KMS-11 (cell line): ENCODE results near the gene CASP7.

Experiments
- H2AFZ ChIP-seq: fragments of 200-600 bp; sonication (generic); 2 replicates; pipeline ENCODE4 v1.6.1; 2016; ENCODE audit warnings: antibody characterized with exemption, mixed run types, low read depth
- H3K27ac ChIP-seq: fragments of 200-600 bp; sonication (generic); 2 replicates; pipeline ENCODE4 v1.6.1; 2016; ENCODE audit warnings: mild to moderate bottlenecking, mixed run types
- H3K27me3 ChIP-seq: fragments of 200-600 bp; sonication (generic); 2 replicates; pipeline ENCODE4 v1.6.1; 2017; ENCODE audit warnings: mild to moderate bottlenecking, low read depth, mixed run types, moderate library complexity; ENCODE audit not compliant: insufficient read depth
- H3K36me3 ChIP-seq: fragments of 200-600 bp; sonication (generic); 2 replicates; pipeline ENCODE4 v1.6.1; 2017; ENCODE audit warnings: mild to moderate bottlenecking, mixed run types; ENCODE audit not compliant: insufficient read depth
- H3K4me1 ChIP-seq: fragments of 200-600 bp; sonication (generic); 2 replicates; pipeline ENCODE4 v1.6.1; 2016; ENCODE audit warnings: mild to moderate bottlenecking, low read depth, mixed run types; ENCODE audit not compliant: poor library complexity, severe bottlenecking
- H3K4me2 ChIP-seq: fragments of 200-600 bp; sonication (generic); 2 replicates; pipeline ENCODE4 v1.7.0; 2016; ENCODE audit warnings: mild to moderate bottlenecking, mixed run types
- H3K4me3 ChIP-seq: fragments of 200-600 bp; sonication (generic); IDR thresholded peaks from 2 replicates; pipeline ENCODE4 v1.6.1; 2017; ENCODE audit warnings: low read depth, low read length, mixed read lengths; ENCODE audit not compliant: insufficient read depth
- H3K79me2 ChIP-seq: fragments of 200-600 bp; sonication (generic); 2 replicates; pipeline ENCODE4 v1.6.1; 2016; ENCODE audit warnings: low read depth, mixed run types; ENCODE audit not compliant: insufficient read depth
- H3K9ac ChIP-seq: fragments of 200-600 bp; sonication (generic); 2 replicates; pipeline ENCODE4 v1.6.1; 2016; ENCODE audit warnings: mild to moderate bottlenecking, mixed run types
- H4K20me1 ChIP-seq: fragments of 200-600 bp; sonication (generic); 2 replicates; pipeline ENCODE4 v1.6.1; 2016; ENCODE audit warnings: mild to moderate bottlenecking, mixed run types; ENCODE audit not compliant: insufficient read depth
- CTCF ChIP-seq: fragments of 200-600 bp; sonication (generic); conservative IDR thresholded peaks from 2 replicates; pipeline ENCODE4 v1.6.1; 2017; ENCODE audit warnings: low read depth, mild to moderate bottlenecking, antibody characterized with exemption, low read length, moderate library complexity, mixed read lengths

The CASP7 gene

GRCh38 chr10:113733635-113734034 lies 53.9 kb downstream of the CASP7 start:
- Histone ChIP-seq H3K4me2 (no peak overlapping the region), H3K9ac (no peak overlapping the region), H3K4me1 (peaks cover 29% of the 10 kb centered on the region), H4K20me1 (no peaks in the 10 kb centered on the region), H3K79me2 (no peaks in the 10 kb centered on the region), H2AFZ (no peak overlapping the region), H3K27me3 (no peaks in the 10 kb centered on the region), H3K27ac (no peak overlapping the region), H3K36me3 (no peaks in the 10 kb centered on the region), H3K4me3 (no peak overlapping the region)
- TF ChIP-seq CTCF = no peak

GRCh38 chr10:113735913-113736312 lies 56.2 kb downstream of the CASP7 start:
- no peak overlapping the region for H3K27ac ChIP-seq
- no peak overlapping the region for H3K9ac ChIP-seq
- peaks cover 29% of the 10 kb centered on the region for H3K4me1 ChIP-seq
- H3K4me2 ChIP-seq = no peak overlapping the region
- H3K4me3 ChIP-seq = no peak overlapping the region
- no peak for TF ChIP-seq CTCF
- no peaks in the 10 kb centered on the region for H3K36me3 ChIP-seq
- H2AFZ ChIP-seq = no peak overlapping the region
- no peaks in the 10 kb centered on the region for H3K27me3 ChIP-seq
- H3K79me2 ChIP-seq = no peaks in the 10 kb centered on the region
- H4K20me1 ChIP-seq = no peaks in the 10 kb centered on the region

GRCh38 chr10:113736576-113736975 lies 56.9 kb downstream of the CASP7 start:
- H3K4me3 ChIP-seq = no peak overlapping the region
- no peaks in the 10 kb centered on the region for H3K36me3 ChIP-seq
- H3K9ac ChIP-seq = no peak overlapping the region
- H3K27ac ChIP-seq = no peak overlapping the region
- no peaks in the 10 kb centered on the region for H3K27me3 ChIP-seq
- no peak for TF ChIP-seq CTCF
- no peaks in the 10 kb centered on the region for H3K79me2 ChIP-seq
- H4K20me1 ChIP-seq = no peaks in the 10 kb centered on the region
- H2AFZ ChIP-seq = no peak overlapping the region
- H3K4me1 ChIP-seq = peaks cover 26% of the 10 kb centered on the region
- H3K4me2 ChIP-seq = no peak overlapping the region

- no peak for TF ChIP-seq CTCF
- Histone ChIP-seq H3K36me3 (no peaks in the 10 kb centered on the region), H3K4me2 (no peak overlapping the region), H3K27me3 (no peaks in the 10 kb centered on the region), H3K4me1 (peaks cover 17% of the 10 kb centered on the region), H4K20me1 (no peaks in the 10 kb centered on the region), H3K27ac (no peak overlapping the region), H3K4me3 (no peak overlapping the region), H2AFZ (no peak overlapping the region), H3K9ac (no peak overlapping the region), H3K79me2 (no peaks in the 10 kb centered on the region)
Observed at GRCh38 chr10:113739031-113739430, 59.3 kb downstream of the CASP7 start.
